HCT116 (cell line): ENCODE data around the gene NFIB. TPM values are rescaled to one million over a fixed set of nuclear protein-coding genes. Genes with fewer than 3 reads are reported as not detected.
A peak's percentile ranks its signal among the peaks of the same experiment; 100 is the strongest.

Experiments
- ATAC-seq: fragments of 200-7000 bp; cut with Tn5 transposase; 2 replicates; pipeline ENCODE4 v1.9.1; 2020; ENCODE audit warnings: mild to moderate bottlenecking, moderate library complexity
- BruUV-seq: library from RNA; stranded (reverse); fragments of 400-500 nt; replicated peaks from 2 replicates; lab custom pipeline; 2021; lab: Mats Ljungman, UMichigan
- CTCF ChIA-PET: fragments of 300-600 bp; sonication (Branson Sonifier 250); formaldehyde crosslinking; loops from one replicate; lab custom pipeline; 2021; ENCODE audit warnings: antibody characterized with exemption; lab: Charles Lee
- POLR2A ChIA-PET: fragments of 300-600, 350-600 bp; sonication (Branson Sonifier 250); formaldehyde crosslinking; loops from one replicate; lab custom pipeline; 2021; ENCODE audit warnings: antibody characterized with exemption; lab: Charles Lee
- RAD21 ChIA-PET, 2 experiments: fragments of 300-600 bp; sonication (Branson Sonifier 250); formaldehyde crosslinking; loops; one replicate each; lab custom pipeline; 2023; ENCODE audit warnings: low total read pairs in 2 of 2; ENCODE audit not compliant: uncharacterized antibody in 2 of 2, unreplicated experiment in 2 of 2, low non-redundant PET in 1 of 2; lab: Charles Lee
- DNase-seq: peaks from one replicate; pipeline ENCODE4 v3.0.0-alpha.2; 2010; ENCODE audit warnings: low read depth, low spot score
- H2AFZ ChIP-seq: fragments of 200-600 bp; shearing (Covaris generic), sonication (generic); 2 replicates; pipeline ENCODE4 v1.6.1; 2017; ENCODE audit warnings: low read depth, mixed run types, mixed read lengths, antibody characterized with exemption, low read length; ENCODE audit not compliant: poor library complexity, severe bottlenecking
- H3K27ac ChIP-seq: 2 replicates; pipeline ENCODE4 v1.5.1; 2012; ENCODE audit warnings: low read depth, low read length
- H3K27me3 ChIP-seq: fragments of 200-600 bp; sonication (generic); 2 replicates; pipeline ENCODE4 v1.6.1; 2016; ENCODE audit warnings: mixed run types, low read length, mixed read lengths; ENCODE audit not compliant: insufficient read depth
- H3K36me3 ChIP-seq, 2 experiments: fragments of 200-500 bp in 1 of 2; fragments of 200-600 bp in 1 of 2; sonication (Bioruptor generic) in 1 of 2; sonication (generic) in 1 of 2; 2 replicates each; pipeline versions ENCODE4 v1.5.1 to v1.6.1; 2014 to 2016; ENCODE audit warnings: low read length in 2 of 2, inconsistent platforms in 1 of 2, mixed read lengths in 1 of 2, mixed run types in 1 of 2; ENCODE audit not compliant: insufficient read depth in 2 of 2, control insufficient read depth in 1 of 2
- H3K4me1 ChIP-seq, 2 experiments: fragments of 200-600 bp in 1 of 2; sonication (generic) in 1 of 2; 2 replicates each; pipeline versions ENCODE4 v1.5.1 to v1.6.1; 2012 to 2017; ENCODE audit warnings: low read length in 2 of 2, inconsistent platforms in 1 of 2, mild to moderate bottlenecking in 1 of 2, mixed read lengths in 1 of 2, mixed run types in 1 of 2, moderate library complexity in 1 of 2; ENCODE audit not compliant: insufficient read depth in 2 of 2, control insufficient read depth in 1 of 2
- H3K4me2 ChIP-seq: fragments of 200-600 bp; sonication (generic); 2 replicates; pipeline ENCODE4 v1.6.1; 2017; ENCODE audit warnings: mixed run types, low read length, mixed read lengths
- H3K4me3 ChIP-seq, 2 experiments: fragments of 200-600 bp in 1 of 2; sonication (generic) in 1 of 2; replicated peaks in 1 of 2; 2 replicates each; pipeline ENCODE4 v1.5.1; 2011 to 2016; ENCODE audit warnings: low read length in 2 of 2, control low read depth in 1 of 2, low read depth in 1 of 2, mild to moderate bottlenecking in 1 of 2, mixed read lengths in 1 of 2, mixed run types in 1 of 2
- H3K79me2 ChIP-seq: fragments of 200-600 bp; sonication (generic); 2 replicates; pipeline ENCODE4 v1.6.1; 2017; ENCODE audit warnings: mild to moderate bottlenecking, mixed run types, low read length, moderate library complexity, mixed read lengths; ENCODE audit not compliant: insufficient read depth
- H3K9ac ChIP-seq: fragments of 200-600 bp; sonication (generic); 2 replicates; pipeline ENCODE4 v1.6.1; 2016; ENCODE audit warnings: low read length, mixed read lengths
- H3K9me2 ChIP-seq: fragments of 200-600 bp; sonication (generic), shearing (Covaris generic); 2 replicates; pipeline ENCODE4 v1.6.1; 2017; ENCODE audit warnings: mixed run types, mild to moderate bottlenecking, moderate library complexity; ENCODE audit not compliant: insufficient read depth
- H3K9me3 ChIP-seq, 2 experiments: fragments of 200-500 bp in 1 of 2; fragments of 200-600 bp in 1 of 2; sonication (Bioruptor generic) in 1 of 2; sonication (generic) in 1 of 2; 2 replicates each; pipeline ENCODE4 v1.6.1; 2014 to 2017; ENCODE audit warnings: low read length in 2 of 2, mixed read lengths in 2 of 2, inconsistent platforms in 1 of 2, low read depth in 1 of 2, mild to moderate bottlenecking in 1 of 2, mixed run types in 1 of 2, moderate library complexity in 1 of 2; ENCODE audit not compliant: control insufficient read depth in 1 of 2, insufficient read depth in 1 of 2
- H4K20me1 ChIP-seq: fragments of 200-600 bp; sonication (generic), shearing (Covaris generic); 2 replicates; pipeline ENCODE4 v1.6.1; 2017; ENCODE audit warnings: mixed run types, mild to moderate bottlenecking, moderate library complexity; ENCODE audit not compliant: insufficient read depth
- CEBPB ChIP-seq: IDR thresholded peaks from 2 replicates; pipeline ENCODE4 v1.6.1; 2012; ENCODE audit warnings: low read depth
- EGR1 ChIP-seq: IDR thresholded peaks from 2 replicates; pipeline ENCODE4 v1.6.1; 2012; ENCODE audit warnings: low read depth
- FOSL1 ChIP-seq: IDR thresholded peaks from 2 replicates; pipeline ENCODE4 v1.6.1; 2012; ENCODE audit warnings: low read depth
- MAX ChIP-seq: IDR thresholded peaks from 2 replicates; pipeline ENCODE4 v1.6.1; 2012
- REST ChIP-seq: IDR thresholded peaks from 2 replicates; pipeline ENCODE4 v1.6.1; 2012; ENCODE audit warnings: low read depth
- SIN3A ChIP-seq: IDR thresholded peaks from 2 replicates; pipeline ENCODE4 v1.6.1; 2012; ENCODE audit warnings: low read depth
- SP1 ChIP-seq: IDR thresholded peaks from 2 replicates; pipeline ENCODE4 v1.6.1; 2012; ENCODE audit warnings: low read depth
- SRF ChIP-seq: IDR thresholded peaks from 2 replicates; pipeline ENCODE4 v1.6.1; 2012; ENCODE audit warnings: low read depth
- TCF7L2 ChIP-seq: IDR thresholded peaks from 2 replicates; pipeline ENCODE4 v1.7.0; 2011; ENCODE audit warnings: borderline replicate concordance, inconsistent platforms; ENCODE audit not compliant: insufficient read depth, insufficient read length; ENCODE audit errors: extremely low read depth
- ZNF274 ChIP-seq: fragments of 200-500 bp; sonication (Bioruptor generic); IDR thresholded peaks from 2 replicates; pipeline ENCODE4 v1.6.1; 2014; ENCODE audit warnings: mild to moderate bottlenecking, low read depth, low read length, inconsistent platforms
- intact Hi-C: fragments of 100-400 bp; cut with micrococcal nuclease; formaldehyde crosslinking; loops from 2 replicates; pipeline ENCODE4 v1.10.0; 2022
- total RNA-seq: library from RNA; stranded (reverse); gene quantifications from one replicate; pipeline ENCODE4 v1.2.1, GENCODE V29; 2021; ENCODE audit not compliant: unreplicated experiment
- TF ChIP-seq, protein P1 (sequence below): IDR thresholded peaks from 2 replicates; pipeline ENCODE4 v1.6.1; 2012

The NFIB gene
- total RNA-seq, 1 experiment from 2014 or later: 6.6 TPM

GRCh38 chr9:14278291-14278721 lies 35.6 kb downstream of the NFIB start:
- DNase-seq (no peak), ATAC-seq (no peak)
- Histone ChIP-seq H3K4me3 (no peak overlapping the region), H2AFZ (no peak overlapping the region), H3K4me2 (no peak overlapping the region), H3K27ac (no peak overlapping the region), H3K9me2 (no peaks in the 10 kb centered on the region), H3K9ac (no peak overlapping the region), H3K4me1 (peaks cover 0 to 12% of the 10 kb centered on the region in 2 experiments; a peak in 3 of 4 replicates), H3K27me3 (peaks cover 11% of the 10 kb centered on the region; the same call in 1 of the 2 replicates), H4K20me1 (no peaks in the 10 kb centered on the region), H3K36me3 (no peaks in the 10 kb centered on the region), H3K79me2 (no peaks in the 10 kb centered on the region), H3K9me3 (no peaks in the 10 kb centered on the region)
- ChIA-PET POLR2A (no interaction called here), CTCF (no interaction called here), RAD21 (no interaction called here)
- BruUV-seq: no TSS peak
- intact Hi-C loops: no loop called here
- TF ChIP-seq EGR1 (no peak), FOSL1 (no peak)

- H3K9me2 ChIP-seq: no peaks in the 10 kb centered on the region
- no peak overlapping the region for H3K4me2 ChIP-seq
- no peak overlapping the region for H3K9ac ChIP-seq
- no peak overlapping the region for H3K4me3 ChIP-seq
- ATAC-seq: no peak
- H3K79me2 ChIP-seq: no peaks in the 10 kb centered on the region
- H3K4me1 ChIP-seq: peaks cover 0 to 12% of the 10 kb centered on the region in 2 experiments; a peak in 3 of 4 replicates
- TF ChIP-seq SIN3A: no peak
- no peaks in the 10 kb centered on the region for H4K20me1 ChIP-seq
- POLR2A ChIA-PET: no interaction called here
- intact Hi-C loops: no loop called here
- H3K27ac ChIP-seq: no peak overlapping the region
- RAD21 ChIA-PET: no interaction called here
- CTCF ChIA-PET: no interaction called here
- no peaks in the 10 kb centered on the region for H3K9me3 ChIP-seq
- H3K36me3 ChIP-seq: no peaks in the 10 kb centered on the region
- H2AFZ ChIP-seq: no peak overlapping the region
- H3K27me3 ChIP-seq: peaks cover 14% of the 10 kb centered on the region; the same call in 1 of the 2 replicates
- BruUV-seq: no TSS peak
- no peak for DNase-seq
Measured at GRCh38 chr9:14277761-14278160, 36.2 kb downstream of the NFIB start.

DNA sequence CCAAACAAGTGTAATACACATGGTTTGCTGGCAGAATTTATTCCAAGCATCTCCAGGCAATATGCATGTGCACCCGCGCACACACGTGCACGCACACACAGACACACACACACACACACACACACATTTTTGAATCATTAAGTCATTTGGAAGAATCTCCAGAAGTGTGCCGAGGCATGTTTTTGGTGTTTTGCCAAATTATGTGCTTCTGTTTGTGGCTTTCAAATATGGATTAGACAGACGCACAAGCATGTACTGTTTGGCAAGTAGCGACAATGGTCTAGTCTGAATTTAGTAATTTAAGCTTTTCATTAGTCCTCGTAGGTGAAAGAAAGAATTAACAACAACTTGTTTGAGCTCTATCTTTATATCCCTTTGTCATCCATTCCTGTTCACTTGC lies 36.7 kb downstream of the NFIB start:
- no peaks in the 10 kb centered on the region for H4K20me1 ChIP-seq
- RAD21 ChIA-PET: no interaction called here
- H3K4me1 ChIP-seq: peaks cover 0 to 12% of the 10 kb centered on the region in 2 experiments; a peak in 3 of 4 replicates
- H3K4me2 ChIP-seq: no peak overlapping the region
- H3K9me2 ChIP-seq: no peaks in the 10 kb centered on the region
- no peak overlapping the region for H3K9ac ChIP-seq
- H3K36me3 ChIP-seq: no peaks in the 10 kb centered on the region
- no peaks in the 10 kb centered on the region for H3K79me2 ChIP-seq
- no TSS peak for BruUV-seq
- CTCF ChIA-PET: no interaction called here
- DNase-seq: peak; percentile 7
- H3K4me3 ChIP-seq: no peak overlapping the region
- H2AFZ ChIP-seq: no peak overlapping the region
- POLR2A ChIA-PET: interaction anchor here (0.6 kb wide), 1 partner anchor 235 kb away, joined by 3 read pairs; no protein-coding TSS in a partner anchor
- no peak overlapping the region for H3K27ac ChIP-seq
- ATAC-seq: no peak
- intact Hi-C loops: no loop called here
- H3K9me3 ChIP-seq: no peaks in the 10 kb centered on the region
- peaks cover 14% of the 10 kb centered on the region; the same call in 1 of the 2 replicates for H3K27me3 ChIP-seq
- no peak for TF ChIP-seq MAX
- no peak for TF ChIP-seq TCF7L2
- no peak for TF ChIP-seq REST
- no peak for TF ChIP-seq SRF
- no peak for TF ChIP-seq ZNF274
- no peak for TF ChIP-seq CEBPB
- TF ChIP-seq, protein P1, sequence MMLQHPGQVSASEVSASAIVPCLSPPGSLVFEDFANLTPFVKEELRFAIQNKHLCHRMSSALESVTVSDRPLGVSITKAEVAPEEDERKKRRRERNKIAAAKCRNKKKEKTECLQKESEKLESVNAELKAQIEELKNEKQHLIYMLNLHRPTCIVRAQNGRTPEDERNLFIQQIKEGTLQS: no peak
- TF ChIP-seq FOSL1: no peak
- no peak for TF ChIP-seq SP1
